Mesothelial cell of epicardium (in vitro differentiated cells): Measurements from ENCODE around the gene FSTL3. TPM values are rescaled to one million over a fixed set of nuclear protein-coding genes. Genes with fewer than 3 reads are reported as not detected.
A peak's percentile ranks its signal among the peaks of the same experiment; 100 is the strongest.

Experiments
- DNase-seq, 2 experiments: peaks; one replicate each; pipeline ENCODE4 v3.0.0; 2021; ENCODE audit warnings: low spot score in 2 of 2; ENCODE audit not compliant: unreplicated experiment in 2 of 2
- H3K27ac Mint-ChIP-seq: 2 replicates; pipeline ENCODE4 v1.8.0; 2021; ENCODE audit warnings: mixed read lengths
- H3K27me3 Mint-ChIP-seq: 2 replicates; pipeline ENCODE4 v1.8.0; 2021; ENCODE audit warnings: low read depth, mixed read lengths
- H3K36me3 Mint-ChIP-seq: 2 replicates; pipeline ENCODE4 v1.8.0; 2021; ENCODE audit warnings: mixed read lengths
- H3K4me1 Mint-ChIP-seq: 2 replicates; pipeline ENCODE4 v1.8.0; 2021; ENCODE audit warnings: mixed read lengths
- H3K4me3 Mint-ChIP-seq: 2 replicates; pipeline ENCODE4 v1.8.0; 2021; ENCODE audit warnings: mild to moderate bottlenecking, moderate library complexity, mixed read lengths
- H3K9me3 Mint-ChIP-seq: 2 replicates; pipeline ENCODE4 v1.8.0; 2021; ENCODE audit warnings: mixed read lengths
- total RNA-seq: library from RNA; stranded (reverse); gene quantifications from 3 replicates; pipeline ENCODE4 v1.2.1, GENCODE V29; 2021
- TF ChIP-seq, protein P1 (sequence below): fragments of 200-600 bp; sonication (generic); IDR thresholded peaks from one replicate; pipeline ENCODE4 v1.5.0; 2021; ENCODE audit warnings: antibody characterized with exemption; ENCODE audit not compliant: unreplicated experiment

FSTL3 gene
- total RNA-seq, 1 donor from 2014 or later: 64.6 TPM

DNA sequence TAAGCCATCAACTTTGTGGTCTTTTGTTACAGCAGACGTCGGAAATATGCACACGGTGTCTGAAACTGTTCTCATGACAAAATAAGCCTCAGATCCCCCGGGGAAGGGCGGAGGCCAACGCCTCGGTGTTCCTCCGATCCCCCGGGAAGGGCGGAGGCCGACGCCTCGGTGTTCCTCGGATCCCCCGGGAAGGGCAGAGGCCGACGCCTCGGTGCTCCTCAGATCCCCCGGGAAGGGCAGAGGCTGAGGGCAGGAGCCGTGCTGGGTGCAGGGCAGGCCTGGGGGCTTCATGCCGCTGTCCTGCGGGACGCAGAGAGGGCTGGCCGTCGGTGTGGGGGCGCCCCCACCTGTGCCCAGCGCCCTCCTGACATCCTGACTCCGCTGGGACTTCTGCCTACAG is 31.8 kb upstream of the FSTL3 start:
- TF ChIP-seq, protein P1, sequence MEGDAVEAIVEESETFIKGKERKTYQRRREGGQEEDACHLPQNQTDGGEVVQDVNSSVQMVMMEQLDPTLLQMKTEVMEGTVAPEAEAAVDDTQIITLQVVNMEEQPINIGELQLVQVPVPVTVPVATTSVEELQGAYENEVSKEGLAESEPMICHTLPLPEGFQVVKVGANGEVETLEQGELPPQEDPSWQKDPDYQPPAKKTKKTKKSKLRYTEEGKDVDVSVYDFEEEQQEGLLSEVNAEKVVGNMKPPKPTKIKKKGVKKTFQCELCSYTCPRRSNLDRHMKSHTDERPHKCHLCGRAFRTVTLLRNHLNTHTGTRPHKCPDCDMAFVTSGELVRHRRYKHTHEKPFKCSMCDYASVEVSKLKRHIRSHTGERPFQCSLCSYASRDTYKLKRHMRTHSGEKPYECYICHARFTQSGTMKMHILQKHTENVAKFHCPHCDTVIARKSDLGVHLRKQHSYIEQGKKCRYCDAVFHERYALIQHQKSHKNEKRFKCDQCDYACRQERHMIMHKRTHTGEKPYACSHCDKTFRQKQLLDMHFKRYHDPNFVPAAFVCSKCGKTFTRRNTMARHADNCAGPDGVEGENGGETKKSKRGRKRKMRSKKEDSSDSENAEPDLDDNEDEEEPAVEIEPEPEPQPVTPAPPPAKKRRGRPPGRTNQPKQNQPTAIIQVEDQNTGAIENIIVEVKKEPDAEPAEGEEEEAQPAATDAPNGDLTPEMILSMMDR: no peak

DNA sequence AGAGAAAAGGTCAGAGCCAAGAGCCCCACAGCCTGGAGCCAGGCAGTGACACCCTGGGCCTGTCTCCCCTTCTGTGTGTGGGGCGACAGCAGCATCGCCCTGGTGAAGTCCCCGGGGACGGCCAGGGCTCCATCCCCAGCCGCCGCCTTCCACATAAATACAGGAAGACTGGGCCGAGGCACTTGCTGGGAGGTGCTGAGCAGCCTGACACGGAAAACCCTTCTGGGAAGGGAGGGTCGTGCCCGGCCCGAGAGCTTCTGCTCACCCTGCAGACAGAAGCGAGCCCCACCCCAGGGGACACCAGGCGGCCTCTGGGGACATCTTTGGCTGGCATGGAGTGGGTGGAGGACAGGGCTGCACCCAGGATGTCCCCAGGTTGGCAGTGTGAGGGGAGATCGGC is 31.4 kb upstream of the FSTL3 start:
- no peak for DNase-seq
- TF ChIP-seq, protein P1: no peak
- no peak overlapping the region for H3K4me3 Mint-ChIP-seq
- no peaks in the 10 kb centered on the region for H3K9me3 Mint-ChIP-seq
- peaks cover 9% of the 10 kb centered on the region for H3K36me3 Mint-ChIP-seq
- no peak overlapping the region for H3K27ac Mint-ChIP-seq
- H3K4me1 Mint-ChIP-seq: no peaks in the 10 kb centered on the region
- H3K27me3 Mint-ChIP-seq: no peaks in the 10 kb centered on the region

More for the DNA sequence above, 31.8 kb upstream of the FSTL3 start:
- H3K4me1 Mint-ChIP-seq: peaks cover 1% of the 10 kb centered on the region
- peaks cover 2% of the 10 kb centered on the region for H3K27me3 Mint-ChIP-seq
- no peaks in the 10 kb centered on the region for H3K9me3 Mint-ChIP-seq
- H3K4me3 Mint-ChIP-seq: no peak overlapping the region
- DNase-seq: no peak
- H3K27ac Mint-ChIP-seq: no peak overlapping the region
- peaks cover 9% of the 10 kb centered on the region for H3K36me3 Mint-ChIP-seq

DNA sequence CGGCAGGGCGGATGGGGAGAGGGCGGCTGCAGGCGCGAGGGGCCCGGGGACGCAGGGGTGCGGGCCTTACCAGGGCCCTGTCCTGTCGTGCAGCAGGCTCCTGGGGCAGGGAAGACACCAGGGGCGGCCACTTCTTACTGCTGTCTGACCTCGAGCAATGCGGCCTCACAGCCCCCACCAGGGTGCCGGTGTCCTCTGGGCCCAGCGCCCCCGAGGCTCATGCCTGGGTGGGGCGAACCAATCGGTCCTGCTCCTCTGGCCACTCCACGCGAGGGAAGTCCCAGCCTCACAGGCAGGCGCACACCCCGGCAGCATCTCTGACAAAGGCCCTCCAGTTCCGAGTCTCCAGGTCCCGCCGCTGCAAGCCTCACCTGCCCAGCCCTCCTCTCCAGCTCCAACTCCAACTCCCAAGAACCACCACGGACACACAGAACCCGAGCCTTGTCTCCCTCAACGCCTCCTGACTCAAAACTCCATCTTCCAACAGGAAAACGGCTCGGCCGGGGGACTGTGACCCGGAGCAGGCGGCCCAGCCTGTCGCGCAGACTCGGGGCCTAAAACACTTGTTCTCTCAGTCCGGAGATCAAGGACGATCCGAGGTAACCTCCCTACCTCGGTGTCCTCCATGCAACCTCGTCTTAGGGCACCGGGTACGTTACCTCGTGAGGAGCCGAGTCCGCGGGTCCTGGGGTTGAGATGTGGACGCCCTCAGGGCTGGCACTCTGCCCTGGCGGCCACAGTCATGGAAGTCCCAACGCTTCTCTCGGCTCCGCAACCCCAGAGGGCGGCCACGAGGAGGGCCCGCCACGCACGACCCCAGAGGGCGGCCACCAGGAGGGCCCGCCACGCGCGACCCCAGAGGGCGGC is 30.0 kb upstream of the FSTL3 start:
- Mint-ChIP-seq H3K4me3 (no peak overlapping the region), H3K9me3 (no peaks in the 10 kb centered on the region), H3K4me1 (no peaks in the 10 kb centered on the region), H3K27ac (peak overlapping the region; percentile 14), H3K36me3 (peaks cover 9% of the 10 kb centered on the region), H3K27me3 (no peaks in the 10 kb centered on the region)
- no peak for DNase-seq
- TF ChIP-seq, protein P1: no peak

DNA sequence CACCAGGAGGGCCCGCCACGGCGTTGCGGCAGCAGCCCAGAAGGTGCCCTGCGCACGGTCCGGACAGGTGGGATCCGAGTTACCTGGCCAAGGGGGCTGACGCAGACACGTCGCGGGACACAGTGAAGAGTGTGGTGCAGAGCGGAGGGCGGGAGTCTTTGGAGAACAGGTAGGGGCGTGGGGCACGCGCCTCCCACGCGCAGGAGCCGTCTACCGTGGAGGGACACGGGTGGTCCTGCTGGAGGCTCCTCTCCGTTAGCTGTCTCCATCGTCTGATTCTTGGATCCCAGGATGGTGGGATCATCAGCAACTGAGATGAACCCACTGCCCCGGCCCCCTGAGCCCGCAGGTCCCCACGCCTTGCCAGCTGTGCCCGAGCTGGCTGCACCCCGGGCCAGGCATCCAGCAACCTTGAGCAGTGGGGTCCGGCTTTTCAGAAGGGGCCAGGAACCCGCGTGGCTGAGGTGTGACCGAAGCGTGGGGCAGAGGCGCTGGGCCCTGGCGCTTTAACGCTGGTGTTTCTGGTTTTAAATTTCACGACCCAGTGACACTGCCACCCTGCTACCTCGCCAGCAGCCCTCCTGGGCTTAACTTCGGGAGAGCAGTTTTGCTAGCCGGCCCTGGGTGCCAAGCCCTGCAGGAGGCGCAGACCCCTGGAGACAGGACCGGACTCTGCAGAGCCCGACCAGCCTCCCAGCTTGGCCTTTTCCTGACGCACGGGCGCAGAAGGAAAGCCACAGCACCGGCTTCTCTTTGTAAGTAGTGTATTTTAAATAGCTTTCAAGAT is 29.2 kb upstream of the FSTL3 start:
- Mint-ChIP-seq H3K36me3 (peaks cover 9% of the 10 kb centered on the region), H3K9me3 (no peaks in the 10 kb centered on the region), H3K4me1 (no peaks in the 10 kb centered on the region), H3K27ac (no peak overlapping the region), H3K27me3 (no peaks in the 10 kb centered on the region), H3K4me3 (no peak overlapping the region)
- TF ChIP-seq, protein P1: no peak
- DNase-seq: no peak

DNA sequence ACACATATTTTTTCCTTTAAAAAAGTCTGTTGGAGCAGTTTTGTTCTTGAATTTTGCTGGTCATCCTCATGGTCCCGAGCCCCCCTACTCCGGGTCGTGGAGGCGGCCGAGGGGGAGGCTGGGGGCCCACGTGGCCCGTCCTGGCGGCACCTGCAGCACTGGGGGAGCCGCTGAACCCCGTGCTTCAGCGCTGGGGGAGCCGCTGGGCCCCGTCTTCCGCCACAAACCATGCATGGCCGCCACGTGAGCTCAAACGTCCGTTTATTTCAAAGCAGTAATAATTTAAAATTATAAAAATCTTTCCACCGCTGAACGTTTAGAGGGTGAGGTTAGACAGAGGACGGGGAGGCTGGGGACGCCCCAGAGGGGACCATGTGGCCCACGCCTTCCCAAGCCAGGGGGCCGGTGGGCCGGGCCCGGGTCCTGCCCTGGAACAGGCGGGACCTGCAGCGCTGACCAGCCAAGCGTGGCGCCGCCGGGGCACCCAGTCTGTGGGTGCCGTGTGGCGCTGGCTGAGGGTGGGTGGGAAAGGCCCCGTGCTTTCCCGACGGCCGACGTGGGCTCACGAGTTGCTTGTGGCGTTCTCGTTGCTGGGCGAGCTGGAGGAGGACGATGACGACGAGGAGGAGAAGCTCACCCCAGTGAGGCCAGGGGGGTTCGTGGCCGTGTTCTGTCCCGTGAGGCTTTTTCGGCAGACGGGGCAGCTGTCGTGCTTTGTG is 28.5 kb upstream of the FSTL3 start:
- Mint-ChIP-seq H3K27ac (no peak overlapping the region), H3K9me3 (no peaks in the 10 kb centered on the region), H3K27me3 (no peaks in the 10 kb centered on the region), H3K4me3 (no peak overlapping the region), H3K36me3 (peaks cover 9% of the 10 kb centered on the region), H3K4me1 (no peaks in the 10 kb centered on the region)
- DNase-seq: no peak
- TF ChIP-seq, protein P1: no peak
